ENCODE measurements around the gene PCSK6. TPM values are rescaled to one million over a fixed set of nuclear protein-coding genes. Genes with fewer than 3 reads are reported as not detected.

PCSK6 gene
- total RNA-seq, 4 donors from 2014 or later, result 12.9 to 31.5 (median 23.7) TPM

DNA sequence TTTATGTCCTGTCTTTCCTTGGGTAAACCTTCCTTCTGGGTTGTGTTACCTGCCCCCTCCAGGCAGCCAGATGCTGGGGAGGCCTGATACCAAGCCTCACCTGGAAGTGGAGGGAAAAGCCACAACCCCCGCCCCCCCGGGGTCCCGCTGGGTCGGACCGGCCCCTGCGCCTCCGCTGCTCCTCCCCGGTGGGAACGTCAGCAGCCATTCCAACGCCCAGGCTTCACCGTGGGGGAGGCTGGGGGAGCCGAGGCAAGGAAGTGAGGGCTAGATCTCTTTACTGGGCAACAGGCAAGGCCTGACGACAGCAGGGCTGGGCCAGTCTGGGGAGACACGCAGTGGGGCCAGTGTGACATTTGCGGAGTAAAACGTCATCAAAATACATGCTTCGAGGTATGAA, 141.5 kb downstream of the PCSK6 start:
- WGBS, result 89% methylated on average over 10 of the region's 17 CpGs
- TF ChIP-seq POLR2A (IDR thresholded peaks at IDR 0.05), result no peak
- no peak for TF ChIP-seq EP300 (IDR thresholded peaks at IDR 0.05)
- TF ChIP-seq, protein P1, sequence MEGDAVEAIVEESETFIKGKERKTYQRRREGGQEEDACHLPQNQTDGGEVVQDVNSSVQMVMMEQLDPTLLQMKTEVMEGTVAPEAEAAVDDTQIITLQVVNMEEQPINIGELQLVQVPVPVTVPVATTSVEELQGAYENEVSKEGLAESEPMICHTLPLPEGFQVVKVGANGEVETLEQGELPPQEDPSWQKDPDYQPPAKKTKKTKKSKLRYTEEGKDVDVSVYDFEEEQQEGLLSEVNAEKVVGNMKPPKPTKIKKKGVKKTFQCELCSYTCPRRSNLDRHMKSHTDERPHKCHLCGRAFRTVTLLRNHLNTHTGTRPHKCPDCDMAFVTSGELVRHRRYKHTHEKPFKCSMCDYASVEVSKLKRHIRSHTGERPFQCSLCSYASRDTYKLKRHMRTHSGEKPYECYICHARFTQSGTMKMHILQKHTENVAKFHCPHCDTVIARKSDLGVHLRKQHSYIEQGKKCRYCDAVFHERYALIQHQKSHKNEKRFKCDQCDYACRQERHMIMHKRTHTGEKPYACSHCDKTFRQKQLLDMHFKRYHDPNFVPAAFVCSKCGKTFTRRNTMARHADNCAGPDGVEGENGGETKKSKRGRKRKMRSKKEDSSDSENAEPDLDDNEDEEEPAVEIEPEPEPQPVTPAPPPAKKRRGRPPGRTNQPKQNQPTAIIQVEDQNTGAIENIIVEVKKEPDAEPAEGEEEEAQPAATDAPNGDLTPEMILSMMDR (IDR thresholded peaks at IDR 0.05), result no peak
- no peak for TF ChIP-seq POLR2AphosphoS5 (IDR thresholded peaks at IDR 0.05)
- no peak overlapping the region for H3K27ac ChIP-seq
- no peaks in the 10 kb centered on the region for H3K27me3 ChIP-seq
- H3K4me3 ChIP-seq, result no peak overlapping the region
- H3K9me3 ChIP-seq, result no peaks in the 10 kb centered on the region
- H3K4me1 ChIP-seq, result peaks cover 11% of the 10 kb centered on the region
- no peak for DNase-seq (ENCODE audit: low spot score in 2 of 2)
- no peaks in the 10 kb centered on the region for H3K36me3 ChIP-seq

DNA sequence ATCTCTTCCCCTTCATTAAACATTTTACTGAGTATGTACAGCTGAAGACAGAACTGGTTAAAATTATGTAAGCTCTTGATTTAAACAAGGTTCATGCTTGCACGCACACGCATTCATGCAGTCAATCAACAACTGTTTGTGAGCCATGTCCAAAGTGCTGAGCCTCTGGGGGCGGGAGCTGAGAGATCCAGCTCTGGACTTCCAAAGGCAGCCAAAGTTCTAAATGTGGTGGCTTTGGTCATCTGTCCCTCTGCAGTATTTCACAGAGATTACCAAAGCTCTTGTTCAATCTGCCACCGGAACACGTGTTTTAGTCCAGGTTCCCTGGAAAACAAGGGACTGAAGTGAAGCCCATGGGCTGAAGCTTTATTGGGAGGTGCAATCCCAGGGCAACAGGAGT, 142.1 kb downstream of the PCSK6 start:
- H3K9me3 ChIP-seq, result no peaks in the 10 kb centered on the region
- no peaks in the 10 kb centered on the region for H3K36me3 ChIP-seq
- DNase-seq (ENCODE audit: low spot score in 2 of 2), result no peak
- TF ChIP-seq EP300 (IDR thresholded peaks at IDR 0.05) (no peak), POLR2AphosphoS5 (IDR thresholded peaks at IDR 0.05) (no peak), POLR2A (IDR thresholded peaks at IDR 0.05) (no peak)
- TF ChIP-seq, protein P1 (IDR thresholded peaks at IDR 0.05), result no peak
- no peak overlapping the region for H3K4me3 ChIP-seq
- WGBS, result 91% methylated on average over 5 of the region's 5 CpGs
- H3K4me1 ChIP-seq, result peaks cover 11% of the 10 kb centered on the region
- no peaks in the 10 kb centered on the region for H3K27me3 ChIP-seq
- H3K27ac ChIP-seq, result no peak overlapping the region

DNA sequence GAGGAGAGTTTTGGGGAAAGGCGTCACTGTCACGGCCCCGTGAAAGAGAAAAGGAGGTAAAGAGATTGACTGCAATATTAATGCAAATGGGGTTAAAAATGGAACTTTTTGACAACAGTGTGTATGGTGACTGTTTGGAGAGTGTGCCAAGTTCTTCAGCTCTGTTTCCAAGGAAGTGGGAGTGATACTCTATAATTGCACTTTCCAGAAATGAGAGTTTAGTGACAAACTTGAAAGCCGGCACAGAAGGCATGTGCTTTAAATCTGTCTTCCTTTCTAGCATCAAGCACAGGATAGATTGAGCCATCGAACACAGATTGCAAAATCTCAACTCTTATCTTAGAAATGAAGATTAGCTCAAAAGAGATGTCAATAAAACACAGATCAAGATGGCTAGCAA, 142.6 kb downstream of the PCSK6 start:
- 72% methylated on average over 5 of the region's 5 CpGs for WGBS
- TF ChIP-seq POLR2AphosphoS5 (IDR thresholded peaks at IDR 0.05), result no peak
- no peak for TF ChIP-seq EP300 (IDR thresholded peaks at IDR 0.05)
- TF ChIP-seq POLR2A (IDR thresholded peaks at IDR 0.05), result no peak
- TF ChIP-seq, protein P1 (IDR thresholded peaks at IDR 0.05), result no peak

DNA sequence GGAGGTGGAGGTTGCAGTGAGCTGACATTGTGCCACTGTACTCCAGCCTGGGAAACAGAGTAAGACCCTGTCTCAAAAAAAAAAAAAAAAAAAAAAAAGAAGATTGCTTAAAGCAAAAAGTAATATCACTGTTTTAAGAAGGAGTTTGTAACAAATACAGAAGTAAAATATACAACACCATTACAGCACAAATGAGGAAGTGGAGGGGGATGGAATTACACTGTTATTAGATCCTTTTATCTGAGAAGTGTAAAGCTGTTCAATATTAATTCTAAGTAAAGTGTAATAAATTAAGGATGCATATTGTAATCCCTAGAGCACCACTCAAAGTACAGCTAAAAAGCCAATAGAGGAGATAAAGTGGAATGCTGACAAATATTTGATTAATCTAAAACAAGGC, 147.5 kb downstream of the PCSK6 start:
- DNase-seq (ENCODE audit: low spot score in 2 of 2), result no peak
- no peaks in the 10 kb centered on the region for H3K36me3 ChIP-seq
- no peak overlapping the region for H3K4me3 ChIP-seq
- TF ChIP-seq POLR2AphosphoS5 (IDR thresholded peaks at IDR 0.05) (no peak), POLR2A (IDR thresholded peaks at IDR 0.05) (no peak), EP300 (IDR thresholded peaks at IDR 0.05) (no peak)
- TF ChIP-seq, protein P1 (IDR thresholded peaks at IDR 0.05), result no peak
- no peak overlapping the region for H3K27ac ChIP-seq
- H3K9me3 ChIP-seq, result no peaks in the 10 kb centered on the region
- H3K27me3 ChIP-seq, result peaks cover 5% of the 10 kb centered on the region
- H3K4me1 ChIP-seq, result no peaks in the 10 kb centered on the region

More for the DNA sequence above, 142.6 kb downstream of the PCSK6 start:
- Histone ChIP-seq H3K36me3 (no peaks in the 10 kb centered on the region), H3K27me3 (no peaks in the 10 kb centered on the region), H3K27ac (no peak overlapping the region), H3K4me3 (no peak overlapping the region), H3K4me1 (peaks cover 11% of the 10 kb centered on the region), H3K9me3 (no peaks in the 10 kb centered on the region)
- no peak for DNase-seq (ENCODE audit: low spot score in 2 of 2)

DNA sequence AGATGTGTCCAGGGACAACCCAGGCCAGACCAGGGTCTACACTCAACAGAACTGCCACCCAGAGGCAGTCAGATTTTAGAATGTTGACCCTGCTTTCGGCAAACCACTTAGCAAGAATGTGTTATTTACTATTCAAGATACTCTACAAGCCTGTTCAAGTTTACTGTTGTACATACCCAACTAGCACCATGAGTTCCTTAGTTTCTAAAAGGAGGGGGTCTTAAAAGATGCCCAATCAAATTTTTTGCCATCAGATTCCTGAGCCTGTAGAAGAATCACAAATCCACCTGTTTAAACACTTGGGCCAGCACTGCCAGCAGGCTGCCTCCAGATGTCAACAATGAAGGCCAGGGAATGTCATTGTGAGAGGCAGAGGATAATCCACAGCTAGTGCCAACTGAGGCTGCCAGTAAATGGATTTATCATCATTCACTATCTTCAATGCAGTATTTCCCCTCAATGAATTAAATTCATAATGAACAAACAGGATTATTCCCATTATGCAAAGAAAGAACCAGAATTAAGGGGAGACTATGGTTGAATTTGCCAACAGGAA, 150.9 kb downstream of the PCSK6 start:
- H3K27ac ChIP-seq, result no peak overlapping the region
- TF ChIP-seq, protein P1 (IDR thresholded peaks at IDR 0.05), result no peak
- no peak for TF ChIP-seq EP300 (IDR thresholded peaks at IDR 0.05)
- TF ChIP-seq POLR2AphosphoS5 (IDR thresholded peaks at IDR 0.05), result no peak
- TF ChIP-seq POLR2A (IDR thresholded peaks at IDR 0.05), result no peak
- no peak for DNase-seq (ENCODE audit: low spot score in 2 of 2)
- no peaks in the 10 kb centered on the region for H3K36me3 ChIP-seq
- no peaks in the 10 kb centered on the region for H3K9me3 ChIP-seq
- WGBS, result 79% methylated on average over 1 of the region's 1 CpG
- no peaks in the 10 kb centered on the region for H3K4me1 ChIP-seq
- H3K4me3 ChIP-seq, result no peak overlapping the region
- peaks cover 5% of the 10 kb centered on the region for H3K27me3 ChIP-seq
